H1 (cell line): ENCODE data around the gene EFNA3. TPM values are rescaled to one million over a fixed set of nuclear protein-coding genes. Genes with fewer than 3 reads are reported as not detected.

ENCODE experiments used
- CTCF ChIA-PET: fragments of 300-600 bp; sonication (Branson Sonifier 250); formaldehyde crosslinking; loops from one replicate; lab custom pipeline; 2021; ENCODE audit not compliant: partially characterized antibody; lab: Charles Lee
- POLR2A ChIA-PET: fragments of 300-600 bp; sonication (Branson Sonifier 250); formaldehyde crosslinking; loops from one replicate; lab custom pipeline; 2021; ENCODE audit warnings: inconsistent platforms; ENCODE audit not compliant: partially characterized antibody; lab: Charles Lee
- DNase-seq, 2 experiments: peaks; one replicate each; pipeline versions ENCODE4 v3.0.0 to v3.0.0-alpha.2; 2010 to 2022; ENCODE audit warnings: low spot score in 2 of 2, low read depth in 1 of 2, mixed read lengths in 1 of 2
- FAIRE-seq: peaks from 2 replicates; lab custom pipeline; 2011; peaks lifted over from hg19 to GRCh38; lab: Jason Lieb, UNC
- H2AFZ ChIP-seq: 2 replicates; pipeline ENCODE4 v1.8.1; 2012; ENCODE audit warnings: low read length, inconsistent platforms
- H2AK5ac ChIP-seq: 2 replicates; pipeline ENCODE4 v1.6.1; 2013; ENCODE audit warnings: low read depth, low read length
- H2BK120ac ChIP-seq: replicated peaks from 2 replicates; pipeline ENCODE3; 2013; ENCODE audit warnings: low read depth, low read length, inconsistent platforms
- H2BK12ac ChIP-seq: 2 replicates; pipeline ENCODE4 v1.6.1; 2013; ENCODE audit warnings: low read depth, low read length
- H2BK15ac ChIP-seq: 2 replicates; pipeline ENCODE4 v1.6.1; 2013; ENCODE audit warnings: low read length
- H2BK20ac ChIP-seq: 2 replicates; pipeline ENCODE4 v1.6.1; 2013; ENCODE audit warnings: low read length
- H2BK5ac ChIP-seq: 2 replicates; pipeline ENCODE4 v1.6.1; 2013; ENCODE audit warnings: low read depth, low read length
- H3K14ac ChIP-seq: 2 replicates; pipeline ENCODE4 v1.6.1; 2013; ENCODE audit warnings: inconsistent platforms; ENCODE audit not compliant: insufficient read length
- H3K18ac ChIP-seq: 2 replicates; pipeline ENCODE4 v1.6.1; 2013; ENCODE audit warnings: low read length; ENCODE audit errors: extremely low read depth
- H3K23ac ChIP-seq: 2 replicates; pipeline ENCODE4 v1.6.1; 2013; ENCODE audit warnings: inconsistent platforms; ENCODE audit not compliant: insufficient read length
- H3K23me2 ChIP-seq: 2 replicates; pipeline ENCODE4 v1.6.1; 2013; ENCODE audit warnings: low read depth, low read length
- H3K27ac ChIP-seq: 2 replicates; pipeline ENCODE4 v1.6.1; 2011; ENCODE audit warnings: low read depth, low read length, inconsistent platforms
- H3K27me3 ChIP-seq, 4 experiments: replicated peaks in 1 of 4; 1 replicate in 1 of 4; 2 replicates in 3 of 4; pipeline versions ENCODE4 v1.6.1 to v1.8.1; 2011 to 2013; ENCODE audit warnings: low read length in 3 of 4, mild to moderate bottlenecking in 3 of 4, inconsistent platforms in 2 of 4, mixed read lengths in 2 of 4, moderate library complexity in 1 of 4; ENCODE audit not compliant: control insufficient read depth in 3 of 4, insufficient read depth in 3 of 4; ENCODE audit errors: extremely low read depth in 1 of 4
- H3K36me3 ChIP-seq, 4 experiments: 2 replicates each; pipeline versions ENCODE4 v1.6.1 to v1.8.1; 2011 to 2013; ENCODE audit warnings: mild to moderate bottlenecking in 4 of 4, low read length in 3 of 4, moderate library complexity in 2 of 4, control low read depth in 1 of 4, inconsistent platforms in 1 of 4; ENCODE audit not compliant: insufficient read depth in 4 of 4, control insufficient read depth in 2 of 4
- H3K4ac ChIP-seq: replicated peaks from 2 replicates; pipeline ENCODE3; 2013; ENCODE audit warnings: low read length, low read depth, mixed read lengths, inconsistent platforms; ENCODE audit not compliant: insufficient read length
- H3K4me1 ChIP-seq, 4 experiments: replicated peaks in 1 of 4; 1 replicate in 1 of 4; 2 replicates in 3 of 4; pipeline versions ENCODE4 v1.6.1 to v1.8.1; 2011 to 2013; ENCODE audit warnings: low read length in 3 of 4, inconsistent platforms in 2 of 4, mixed read lengths in 1 of 4; ENCODE audit not compliant: insufficient read depth in 4 of 4, control insufficient read depth in 3 of 4
- H3K4me2 ChIP-seq, 2 experiments: 2 replicates each; pipeline versions ENCODE4 v1.6.1 to v1.8.1; 2011 to 2013; ENCODE audit warnings: low read depth in 2 of 2, low read length in 2 of 2, control low read depth in 1 of 2, inconsistent platforms in 1 of 2, mild to moderate bottlenecking in 1 of 2; ENCODE audit not compliant: insufficient read depth in 1 of 2
- H3K4me3 ChIP-seq, 4 experiments: fragments of 200-600, 300-600 bp in 1 of 4; sonication (generic), shearing (Covaris generic), sonication (Bioruptor Twin) in 1 of 4; 2 replicates each; pipeline versions ENCODE4 v1.5.1 to v1.8.1; 2011 to 2016; ENCODE audit warnings: low read length in 4 of 4, low read depth in 3 of 4, control low read depth in 2 of 4, inconsistent platforms in 2 of 4, mild to moderate bottlenecking in 2 of 4, mixed read lengths in 1 of 4, moderate library complexity in 1 of 4; ENCODE audit not compliant: insufficient read depth in 2 of 4; ENCODE audit errors: extremely low read depth in 1 of 4
- H3K56ac ChIP-seq: replicated peaks from 2 replicates; pipeline ENCODE3; 2013; ENCODE audit warnings: low read depth, mild to moderate bottlenecking, mixed read lengths, low read length, inconsistent platforms; ENCODE audit not compliant: insufficient read length
- H3K79me1 ChIP-seq: 2 replicates; pipeline ENCODE4 v1.6.1; 2013; ENCODE audit warnings: low read depth, low read length, control low read depth
- H3K79me2 ChIP-seq, 2 experiments: 2 replicates each; pipeline versions ENCODE4 v1.6.1 to v1.8.1; 2012 to 2013; ENCODE audit warnings: low read length in 2 of 2, mild to moderate bottlenecking in 2 of 2, inconsistent platforms in 1 of 2; ENCODE audit not compliant: insufficient read depth in 2 of 2, control insufficient read depth in 1 of 2
- H3K9ac ChIP-seq, 4 experiments: replicated peaks in 1 of 4; 1 replicate in 1 of 4; 2 replicates in 3 of 4; pipeline versions ENCODE4 v1.6.1 to v1.8.1; 2011 to 2013; ENCODE audit warnings: low read depth in 3 of 4, low read length in 3 of 4, control low read depth in 2 of 4, mild to moderate bottlenecking in 2 of 4, moderate library complexity in 2 of 4, inconsistent platforms in 1 of 4; ENCODE audit errors: extremely low read depth in 1 of 4
- H3K9me3 ChIP-seq, 2 experiments: 2 replicates each; pipeline versions ENCODE4 v1.6.1 to v1.8.1; 2012 to 2013; ENCODE audit warnings: mild to moderate bottlenecking in 2 of 2, moderate library complexity in 2 of 2, control low read depth in 1 of 2, inconsistent platforms in 1 of 2, low read depth in 1 of 2, low read length in 1 of 2, mixed read lengths in 1 of 2; ENCODE audit not compliant: insufficient read depth in 2 of 2
- H4K20me1 ChIP-seq, 2 experiments: replicated peaks in 1 of 2; 2 replicates each; pipeline versions ENCODE3 to v1.8.1; 2011 to 2013; ENCODE audit warnings: inconsistent platforms in 2 of 2, low read length in 2 of 2, mild to moderate bottlenecking in 1 of 2; ENCODE audit not compliant: insufficient read depth in 2 of 2, control insufficient read depth in 1 of 2
- H4K5ac ChIP-seq: 2 replicates; pipeline ENCODE4 v1.6.1; 2013; ENCODE audit warnings: low read length, low read depth, mixed read lengths, inconsistent platforms; ENCODE audit not compliant: insufficient read length
- H4K8ac ChIP-seq: 2 replicates; pipeline ENCODE4 v1.8.0; 2013; ENCODE audit warnings: mild to moderate bottlenecking, moderate library complexity, low read length, inconsistent platforms; ENCODE audit not compliant: insufficient read depth; ENCODE audit errors: extremely low read depth
- H4K91ac ChIP-seq: replicated peaks from 2 replicates; pipeline ENCODE3; 2013; ENCODE audit warnings: low read length, mixed read lengths, inconsistent platforms; ENCODE audit not compliant: insufficient read length
- KDM4A ChIP-seq: IDR thresholded peaks from one replicate; pipeline ENCODE4 v1.7.1; 2012; ENCODE audit warnings: low read depth, mild to moderate bottlenecking, moderate library complexity, low read length, inconsistent platforms; ENCODE audit not compliant: severe bottlenecking
- NRF1 ChIP-seq: IDR thresholded peaks from 2 replicates; pipeline ENCODE4 v1.6.1; 2011; ENCODE audit warnings: mild to moderate bottlenecking, low read depth, low read length, improper control_type of control experiment
- WGBS, 2 experiments: shearing (Covaris generic) in 1 of 2; methylation state at CpG; one replicate each; pipeline versions ENCODE4 v1.1.6 to v1.1.7; 2013 to 2015; ENCODE audit warnings: low lambda C conversion rate in 2 of 2, mixed read lengths in 2 of 2, inconsistent platforms in 1 of 2, low coverage in 1 of 2, missing lambda C conversion rate in 1 of 2; ENCODE audit not compliant: insufficient replicate concordance in 2 of 2, insufficient coverage in 1 of 2, insufficient read length in 1 of 2; ENCODE audit errors: extremely low coverage in 1 of 2, missing lambda C conversion rate in 1 of 2; 5-methylcytosine and 5-hydroxymethylcytosine counted together
- polyA plus RNA-seq, 7 experiments: library from polyadenylated mRNA; depleted of rRNA in 3 of 7; stranded (reverse) in 5 of 7; unstranded in 2 of 7; fragments of >200 nt in 5 of 7; fragments of 200-250 nt in 2 of 7; gene quantifications; 1 replicate in 5 of 7; 2 replicates in 1 of 7; 4 replicates in 1 of 7; pipeline versions ENCODE4 v1.2.1 to v1.2.3, GENCODE V29; 2011 to 2013; ENCODE audit warnings: missing spikeins in 2 of 7, mixed read lengths in 2 of 7
- total RNA-seq: library from RNA; stranded (reverse); fragmentation: NEBNext Ultra II Directional; extraction: Animal tissue kit (Norgen Biotek cat#: 25700); gene quantifications from 2 replicates; pipeline ENCODE4 v1.2.1, GENCODE V29; 2021
- TF ChIP-seq, protein P1 (sequence below), 3 experiments: IDR thresholded peaks; 1 replicate in 2 of 3; 2 replicates in 1 of 3; pipeline versions ENCODE4 v1.5.1 to v1.6.1; 2011; ENCODE audit warnings: low read length in 3 of 3, mild to moderate bottlenecking in 3 of 3, inconsistent platforms in 2 of 3, low read depth in 1 of 3, moderate library complexity in 1 of 3; ENCODE audit not compliant: insufficient read depth in 1 of 3; ENCODE audit errors: control extremely low read depth in 1 of 3

EFNA3 gene
- total and polyA plus RNA-seq, 2 of the 8 experiments (the other 6 are each of a cell fraction or from before 2014, with no cell fraction given), result 10.8 to 13.8 TPM

- Histone ChIP-seq H3K9ac (no peak overlapping the region), H3K79me2 (no peaks in the 10 kb centered on the region), H3K4me2 (peak overlapping the region; percentile 93 to 95; a peak in 2 of 4 replicates), H3K23ac (no peak overlapping the region), H3K4ac (no peak overlapping the region), H3K4me1 (peaks cover 0 to 52% (median 29%) of the 10 kb centered on the region in 4 experiments; a peak in 6 of 7 replicates), H2AFZ (no peak overlapping the region), H3K79me1 (no peaks in the 10 kb centered on the region), H3K56ac (no peak overlapping the region), H3K4me3 (no peak overlapping the region), H4K8ac (peak overlapping the region; percentile 41; the same call in 1 of the 2 replicates), H3K14ac (no peak overlapping the region), H4K20me1 (peaks cover 0 to 15% of the 10 kb centered on the region in 2 experiments), H2BK15ac (0 out of 2 replicates have a peak overlapping the region, but pooled peaks have one; percentile 31), H3K23me2 (peaks cover 21% of the 10 kb centered on the region; the same call in 1 of the 2 replicates), H3K9me3 (no peaks in the 10 kb centered on the region), H3K27me3 (peaks cover 49 to 60% (median 56%) of the 10 kb centered on the region in 4 experiments), H3K36me3 (no peaks in the 10 kb centered on the region), H2BK120ac (no peak overlapping the region), H3K18ac (no peak overlapping the region), H4K91ac (no peak overlapping the region), H4K5ac (no peak overlapping the region), H3K27ac (no peak overlapping the region), H2BK20ac (no peak overlapping the region), H2AK5ac (0 out of 2 replicates have a peak overlapping the region, but pooled peaks have one; percentile 9), H2BK5ac (no peak overlapping the region), H2BK12ac (peak overlapping the region; percentile 81; the same call in 1 of the 2 replicates)
- ChIA-PET POLR2A (interaction anchor here (1.3 kb wide), 1 partner anchor 111 kb away, joined by 3 read pairs; no protein-coding TSS in a partner anchor), CTCF (interaction anchor here (1.0 to 5.5 kb wide), 8 partner anchors 12 to 179 kb away, joined by 3 to 169 read pairs (median 4); partner anchors contain the start of genes EFNA4 and KRTCAP2)
- TF ChIP-seq, protein P1, sequence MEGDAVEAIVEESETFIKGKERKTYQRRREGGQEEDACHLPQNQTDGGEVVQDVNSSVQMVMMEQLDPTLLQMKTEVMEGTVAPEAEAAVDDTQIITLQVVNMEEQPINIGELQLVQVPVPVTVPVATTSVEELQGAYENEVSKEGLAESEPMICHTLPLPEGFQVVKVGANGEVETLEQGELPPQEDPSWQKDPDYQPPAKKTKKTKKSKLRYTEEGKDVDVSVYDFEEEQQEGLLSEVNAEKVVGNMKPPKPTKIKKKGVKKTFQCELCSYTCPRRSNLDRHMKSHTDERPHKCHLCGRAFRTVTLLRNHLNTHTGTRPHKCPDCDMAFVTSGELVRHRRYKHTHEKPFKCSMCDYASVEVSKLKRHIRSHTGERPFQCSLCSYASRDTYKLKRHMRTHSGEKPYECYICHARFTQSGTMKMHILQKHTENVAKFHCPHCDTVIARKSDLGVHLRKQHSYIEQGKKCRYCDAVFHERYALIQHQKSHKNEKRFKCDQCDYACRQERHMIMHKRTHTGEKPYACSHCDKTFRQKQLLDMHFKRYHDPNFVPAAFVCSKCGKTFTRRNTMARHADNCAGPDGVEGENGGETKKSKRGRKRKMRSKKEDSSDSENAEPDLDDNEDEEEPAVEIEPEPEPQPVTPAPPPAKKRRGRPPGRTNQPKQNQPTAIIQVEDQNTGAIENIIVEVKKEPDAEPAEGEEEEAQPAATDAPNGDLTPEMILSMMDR (IDR thresholded peaks at IDR 0.05; ENCODE audit: control extremely low read depth in 1 of 3, insufficient read depth in 1 of 3, low read depth in 1 of 3, low read length in 3 of 3), result no peak
- TF ChIP-seq NRF1 (no peak), KDM4A (no peak)
- 45% methylated on average over 6 of the region's 6 CpGs; no CpG with 5 or more reads in 1 of the 2 experiments for WGBS, 2 experiments
- DNase-seq (no peak), FAIRE-seq (no peak)
Observed at GRCh38 chr1:155083052-155083541, 4.5 kb downstream of the EFNA3 start.
